Measurements from ENCODE around the gene COMMD3. TPM values are rescaled to one million over a fixed set of nuclear protein-coding genes. Genes with fewer than 3 reads are reported as not detected.
"Not testable (repeated sequence)": the region's sequence is repeated elsewhere in the genome, so short reads cannot be mapped to it uniquely, and the experiment has no call there.

Gene COMMD3
- total RNA-seq, 1 experiment from 2014 or later: 47.7 TPM

DNA sequence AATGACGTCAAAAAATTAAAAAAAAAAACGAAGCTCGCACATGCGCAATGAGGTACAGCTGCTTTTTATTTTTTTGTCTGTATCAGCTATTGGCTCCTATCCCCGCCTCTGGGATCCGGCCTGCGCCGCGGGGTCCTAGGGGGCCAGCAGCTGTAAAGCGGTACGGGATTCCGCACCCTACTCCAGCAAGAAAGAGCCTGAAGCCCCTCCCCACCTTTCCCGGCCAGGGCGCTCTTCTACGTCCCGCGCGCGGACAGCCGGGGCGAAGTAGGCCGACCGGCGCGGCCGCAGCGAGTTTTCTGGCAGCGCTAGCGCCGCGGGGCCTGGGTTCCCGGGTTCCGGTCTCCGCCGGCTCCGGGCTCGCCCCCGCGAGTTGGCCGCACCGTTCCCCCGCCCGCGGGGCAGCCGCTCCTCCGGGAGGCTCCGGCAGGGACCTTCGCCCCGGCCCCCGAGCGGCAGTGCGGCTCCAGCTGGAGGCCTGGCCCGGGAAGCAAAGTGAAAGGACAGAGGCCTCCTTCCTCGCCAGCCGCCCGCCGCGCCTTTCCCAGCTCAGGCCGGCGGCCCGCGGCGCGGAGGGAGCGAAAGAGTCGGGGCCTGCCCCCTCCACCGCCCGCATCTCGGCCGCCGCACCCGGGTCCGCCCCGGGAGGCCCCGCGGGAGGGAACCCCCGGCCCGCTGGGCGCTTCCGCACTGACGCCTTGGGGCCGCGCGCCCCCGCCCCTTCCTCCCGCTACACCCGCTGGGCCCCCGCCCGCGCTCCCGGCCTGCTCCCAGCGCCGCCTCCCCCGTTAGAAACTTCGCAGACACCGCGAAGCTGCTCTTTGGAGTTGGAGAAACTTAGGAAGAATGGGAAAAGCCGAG is 24.4 kb downstream of the COMMD3 start:
- DNase-seq: peak; percentile 90 to 91
- no peaks in the 10 kb centered on the region for H3K9me3 ChIP-seq (replicated peaks)
- peaks cover 3% of the 10 kb centered on the region; the same call in 1 of the 2 replicates for H3K4me1 ChIP-seq
- peak overlapping the region; percentile 96 for H3K4me3 ChIP-seq
- H3K27me3 ChIP-seq: no peaks in the 10 kb centered on the region
- H3K27ac ChIP-seq: peak overlapping the region; percentile 95
- H3K36me3 ChIP-seq: no peaks in the 10 kb centered on the region

GRCh38 chr10:22341190-22341925 is 25.2 kb downstream of the COMMD3 start:
- H3K27ac ChIP-seq: peak overlapping the region; percentile 95
- H3K27me3 ChIP-seq: no peaks in the 10 kb centered on the region
- H3K4me3 ChIP-seq: peak overlapping the region; percentile 96
- H3K9me3 ChIP-seq (replicated peaks): no peaks in the 10 kb centered on the region
- H3K36me3 ChIP-seq: no peaks in the 10 kb centered on the region
- DNase-seq: no peak
- H3K4me1 ChIP-seq: peaks cover 3% of the 10 kb centered on the region; the same call in 1 of the 2 replicates

GRCh38 chr10:22341926-22342196 is 25.7 kb downstream of the COMMD3 start:
- no peak overlapping the region for H3K27ac ChIP-seq
- H3K27me3 ChIP-seq: no peaks in the 10 kb centered on the region
- H3K9me3 ChIP-seq (replicated peaks): no peaks in the 10 kb centered on the region
- peak overlapping the region; percentile 96 for H3K4me3 ChIP-seq
- no peak for DNase-seq
- peaks cover 3% of the 10 kb centered on the region; the same call in 1 of the 2 replicates for H3K4me1 ChIP-seq
- no peaks in the 10 kb centered on the region for H3K36me3 ChIP-seq

GRCh38 chr10:22342421-22342820 is 26.2 kb downstream of the COMMD3 start:
- Histone ChIP-seq H3K36me3 (no peaks in the 10 kb centered on the region), H3K27me3 (no peaks in the 10 kb centered on the region), H3K27ac (no peak overlapping the region), H3K4me3 (no peak overlapping the region), H3K4me1 (peaks cover 3% of the 10 kb centered on the region; the same call in 1 of the 2 replicates), H3K9me3 (replicated peaks) (no peaks in the 10 kb centered on the region)
- DNase-seq: no peak

- H3K36me3 ChIP-seq: no peaks in the 10 kb centered on the region
- peaks cover 3% of the 10 kb centered on the region; the same call in 1 of the 2 replicates for H3K4me1 ChIP-seq
- DNase-seq: no peak
- no peak overlapping the region for H3K27ac ChIP-seq
- H3K4me3 ChIP-seq: no peak overlapping the region
- no peaks in the 10 kb centered on the region for H3K27me3 ChIP-seq
- H3K9me3 ChIP-seq (replicated peaks): no peaks in the 10 kb centered on the region
Observed at GRCh38 chr10:22343731-22344130, 27.5 kb downstream of the COMMD3 start.

DNA sequence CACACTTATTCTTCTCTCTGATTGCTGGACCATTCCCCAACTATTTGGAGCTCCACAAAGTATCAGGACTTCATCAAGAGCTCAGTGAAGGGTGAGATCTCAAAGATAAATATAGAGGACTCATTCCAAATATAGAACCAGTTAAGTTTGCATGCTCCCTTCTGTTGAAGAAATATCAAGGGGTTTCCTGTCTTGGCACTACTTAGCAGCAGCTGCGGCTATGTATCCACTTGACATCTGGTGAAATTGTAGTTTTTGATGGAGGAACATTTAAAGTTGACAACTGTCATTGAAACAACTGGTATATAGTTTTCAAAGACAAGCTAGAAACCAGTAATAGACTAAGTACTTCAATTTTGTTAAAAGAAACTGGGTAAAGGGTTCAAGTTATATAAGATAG is 28.1 kb downstream of the COMMD3 start:
- Histone ChIP-seq H3K4me3 (no peak overlapping the region), H3K4me1 (peaks cover 3% of the 10 kb centered on the region; the same call in 1 of the 2 replicates), H3K27ac (no peak overlapping the region), H3K36me3 (no peaks in the 10 kb centered on the region), H3K27me3 (no peaks in the 10 kb centered on the region), H3K9me3 (replicated peaks) (no peaks in the 10 kb centered on the region)
- DNase-seq: no peak

DNA sequence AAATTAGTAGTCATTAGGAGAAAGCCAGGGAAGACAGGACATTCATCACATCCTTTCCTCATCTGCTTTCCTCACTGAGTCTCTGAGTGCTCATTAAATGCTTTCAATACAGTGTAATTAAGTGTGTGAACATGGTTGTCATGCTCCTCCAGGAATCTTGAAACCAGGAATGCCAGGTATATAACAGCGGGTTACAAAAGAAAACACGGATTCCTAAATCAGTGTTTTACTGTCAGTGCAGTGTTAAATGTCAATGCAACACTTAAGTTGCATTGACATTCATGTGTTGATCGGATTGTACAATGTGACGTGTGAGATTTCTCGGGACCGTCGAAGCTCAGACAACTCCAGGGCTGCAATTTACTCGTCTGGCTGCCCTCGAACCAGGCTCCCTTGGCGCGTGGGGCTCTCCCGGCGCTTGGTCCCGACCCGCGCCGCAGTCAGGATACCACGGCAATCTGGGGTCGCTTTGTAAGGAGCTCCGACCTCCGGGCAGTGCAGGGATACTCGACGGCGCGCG is 28.7 kb downstream of the COMMD3 start:
- Histone ChIP-seq H3K27ac (no peak overlapping the region), H3K27me3 (no peaks in the 10 kb centered on the region), H3K9me3 (replicated peaks) (no peaks in the 10 kb centered on the region), H3K4me1 (peaks cover 3% of the 10 kb centered on the region; the same call in 1 of the 2 replicates), H3K36me3 (no peaks in the 10 kb centered on the region), H3K4me3 (no peak overlapping the region)
- no peak for DNase-seq

DNA sequence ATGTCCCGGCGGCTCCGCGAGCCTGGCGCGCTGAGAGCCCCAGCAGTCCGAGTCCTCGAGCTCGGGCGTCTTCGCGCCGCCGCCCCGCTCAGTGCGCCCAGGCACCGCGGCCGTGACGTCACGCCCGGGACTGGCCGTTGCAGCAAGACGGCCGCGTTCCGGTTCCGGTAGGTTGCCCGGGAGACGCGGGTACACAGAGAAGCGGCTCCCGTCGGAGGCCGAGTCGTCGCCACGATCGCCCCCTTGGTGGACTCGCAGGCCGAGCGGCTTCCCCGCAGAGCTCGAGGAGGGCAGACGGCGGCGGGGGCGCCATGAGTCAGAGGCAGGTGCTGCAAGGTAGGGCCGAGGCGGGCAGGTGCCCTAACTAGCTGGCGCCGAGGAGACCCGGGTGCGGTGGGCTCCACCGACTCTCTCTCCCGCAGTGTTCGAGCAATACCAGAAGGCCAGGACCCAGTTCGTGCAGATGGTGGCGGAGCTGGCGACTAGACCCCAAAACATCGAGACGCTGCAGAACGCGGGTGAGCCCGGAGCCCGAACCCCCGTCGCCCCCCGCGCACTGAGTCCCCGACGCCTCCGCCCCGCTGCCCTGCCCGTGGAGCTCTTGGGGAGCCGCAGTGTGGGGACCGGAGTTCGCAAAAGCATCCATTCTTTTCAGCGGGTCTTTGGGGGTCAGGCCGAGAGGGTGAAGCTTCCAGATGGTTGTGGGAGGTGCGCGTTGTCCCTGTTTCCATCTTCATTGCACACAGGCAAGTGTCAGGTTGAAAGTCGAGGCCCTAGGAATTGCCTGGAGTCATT is 29.3 kb downstream of the COMMD3 start, which contains the start of gene SPAG6:
TSS of gene SPAG6 (plus strand) at position 196 of the 795 bp plus-strand sequence. CDS start at position 312, 116 bp downstream.
- DNase-seq: no peak
- H3K27ac ChIP-seq: no peak within 1 kb of the TSS
- no peaks in the 10 kb centered on the region for H3K36me3 ChIP-seq
- no peak within 1 kb of the TSS for H3K4me3 ChIP-seq
- H3K9me3 ChIP-seq (replicated peaks): no peaks in the 10 kb centered on the region
- peaks cover 3% of the 10 kb centered on the region; the same call in 1 of the 2 replicates for H3K4me1 ChIP-seq
- H3K27me3 ChIP-seq: no peaks in the 10 kb centered on the region

GRCh38 chr10:22346096-22346661 is 30.0 kb downstream of the COMMD3 start:
- DNase-seq: no peak
- Histone ChIP-seq H3K9me3 (replicated peaks) (no peaks in the 10 kb centered on the region), H3K36me3 (no peaks in the 10 kb centered on the region), H3K4me1 (peaks cover 3% of the 10 kb centered on the region; the same call in 1 of the 2 replicates), H3K27ac (no peak overlapping the region), H3K4me3 (no peak overlapping the region), H3K27me3 (no peaks in the 10 kb centered on the region)

DNA sequence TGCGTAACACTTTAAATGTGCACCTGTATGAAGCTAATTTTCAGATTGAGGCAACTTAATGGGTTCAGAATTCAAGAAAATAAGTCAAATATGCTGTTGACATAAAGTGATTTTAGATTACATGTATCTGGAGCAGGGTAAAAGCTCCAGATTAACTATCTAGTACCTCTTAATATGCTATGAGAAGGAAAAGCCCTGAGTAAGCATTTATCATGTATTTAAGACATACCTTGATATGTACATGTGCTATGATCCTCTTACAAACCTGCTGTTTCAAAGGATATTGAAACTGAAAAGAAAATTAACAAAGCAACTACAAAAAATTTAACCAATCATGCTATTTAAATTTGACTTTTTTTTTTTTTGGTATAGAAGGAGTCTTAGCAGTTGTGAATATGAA is 33.6 kb downstream of the COMMD3 start:
- H3K4me3 ChIP-seq: no peak overlapping the region
- H3K27ac ChIP-seq: no peak overlapping the region
- no peaks in the 10 kb centered on the region for H3K27me3 ChIP-seq
- no peaks in the 10 kb centered on the region for H3K4me1 ChIP-seq
- no peaks in the 10 kb centered on the region for H3K9me3 ChIP-seq (replicated peaks)
- H3K36me3 ChIP-seq: no peaks in the 10 kb centered on the region
- DNase-seq: no peak

DNA sequence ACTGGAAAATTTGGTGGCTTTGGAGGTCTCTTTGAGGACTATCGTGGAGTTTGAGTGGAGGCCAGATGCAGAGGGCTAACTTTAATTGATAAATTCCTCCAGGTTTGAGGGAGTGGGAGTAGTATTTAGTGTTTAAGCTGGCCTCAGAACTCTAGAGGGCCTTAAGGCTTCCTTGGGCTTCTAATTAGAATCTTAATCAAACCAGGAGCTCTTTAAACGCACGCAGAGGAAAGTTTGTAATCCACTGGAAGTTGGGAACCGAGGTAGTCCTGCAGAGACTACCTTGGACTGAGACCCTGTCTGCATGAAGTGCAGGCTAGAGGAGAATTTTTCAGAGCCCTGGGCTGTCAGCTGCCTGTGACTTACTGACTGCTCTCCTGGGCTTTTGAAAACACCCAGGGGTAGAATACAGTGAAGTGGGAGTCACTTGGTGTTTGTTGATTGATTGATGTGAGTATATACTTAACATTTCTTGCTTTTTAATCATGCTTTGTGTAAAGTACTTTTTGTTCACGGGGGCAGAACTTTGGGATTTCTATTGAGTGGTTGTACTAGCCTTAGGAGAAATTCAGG is 35.0 kb downstream of the COMMD3 start:
- Histone ChIP-seq H3K4me3 (no peak overlapping the region), H3K36me3 (no peaks in the 10 kb centered on the region), H3K27me3 (no peaks in the 10 kb centered on the region), H3K9me3 (replicated peaks) (no peaks in the 10 kb centered on the region), H3K27ac (no peak overlapping the region), H3K4me1 (no peaks in the 10 kb centered on the region)
- DNase-seq: no peak

DNA sequence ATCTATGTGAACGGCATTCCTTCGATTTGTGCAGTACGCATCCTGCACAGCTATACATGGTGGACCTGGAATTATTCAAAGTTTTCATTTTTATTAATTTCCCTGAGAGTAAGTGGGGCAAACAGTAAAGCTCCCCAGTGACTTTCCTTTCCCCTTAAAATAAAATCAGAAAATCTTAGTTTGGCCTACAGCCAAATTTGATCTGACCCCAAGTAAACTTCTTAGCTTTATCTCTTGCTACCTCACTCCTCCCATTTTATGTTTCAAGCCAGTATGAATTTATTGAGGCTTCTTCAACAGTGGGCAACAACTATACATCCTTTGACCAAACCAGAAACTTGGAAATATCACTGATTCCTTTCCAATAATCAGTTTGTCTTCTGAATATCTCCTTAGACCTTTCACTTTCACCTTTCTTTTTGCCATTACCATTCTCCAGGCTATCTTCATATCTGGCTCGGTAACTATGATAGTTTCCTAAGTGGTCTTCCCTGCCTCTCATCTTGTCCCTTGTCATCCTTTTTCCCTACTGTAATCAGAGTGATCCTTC is 40.2 kb downstream of the COMMD3 start:
- Histone ChIP-seq H3K4me1 (no peaks in the 10 kb centered on the region), H3K9me3 (replicated peaks) (no peaks in the 10 kb centered on the region), H3K4me3 (no peak overlapping the region), H3K36me3 (no peaks in the 10 kb centered on the region), H3K27ac (no peak overlapping the region), H3K27me3 (no peaks in the 10 kb centered on the region)
- no peak for DNase-seq

GRCh38 chr10:22357770-22358169 is 41.6 kb downstream of the COMMD3 start:
- H3K9me3 ChIP-seq (replicated peaks); DNase-seq; H3K4me1 ChIP-seq; H3K4me3 ChIP-seq; H3K27ac ChIP-seq; H3K36me3 ChIP-seq; H3K27me3 ChIP-seq: not testable (repeated sequence)

DNA sequence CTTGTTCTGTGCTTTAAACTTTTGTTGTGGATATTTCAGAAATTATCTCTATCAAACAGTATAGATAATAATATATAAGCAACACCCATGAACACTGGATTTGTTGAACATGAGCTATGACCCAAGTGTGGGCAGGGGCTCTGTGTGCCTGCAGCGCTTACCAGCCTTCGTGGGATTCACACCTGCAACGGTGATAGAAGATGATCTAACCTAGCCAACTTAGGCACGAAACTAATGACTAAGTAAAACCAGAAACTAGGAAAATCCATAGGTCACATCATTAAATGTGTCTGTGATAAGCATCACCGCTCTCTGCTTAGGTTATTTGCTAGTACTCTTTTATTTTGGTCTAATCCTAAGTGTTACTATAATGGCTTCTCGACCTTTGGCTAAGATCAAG is 47.1 kb downstream of the COMMD3 start:
- no peak for DNase-seq
- H3K27me3 ChIP-seq: no peaks in the 10 kb centered on the region
- no peak overlapping the region for H3K4me3 ChIP-seq
- no peaks in the 10 kb centered on the region for H3K9me3 ChIP-seq (replicated peaks)
- H3K36me3 ChIP-seq: no peaks in the 10 kb centered on the region
- no peaks in the 10 kb centered on the region for H3K4me1 ChIP-seq
- no peak overlapping the region for H3K27ac ChIP-seq
